ENCODE measurements around the gene VIL1. TPM values are rescaled to one million over a fixed set of nuclear protein-coding genes. Genes with fewer than 3 reads are reported as not detected.

VIL1 gene
- total RNA-seq, 6 donors from 2014 or later = 0.29 to 0.76 (median 0.40) TPM; not detected in 3

DNA sequence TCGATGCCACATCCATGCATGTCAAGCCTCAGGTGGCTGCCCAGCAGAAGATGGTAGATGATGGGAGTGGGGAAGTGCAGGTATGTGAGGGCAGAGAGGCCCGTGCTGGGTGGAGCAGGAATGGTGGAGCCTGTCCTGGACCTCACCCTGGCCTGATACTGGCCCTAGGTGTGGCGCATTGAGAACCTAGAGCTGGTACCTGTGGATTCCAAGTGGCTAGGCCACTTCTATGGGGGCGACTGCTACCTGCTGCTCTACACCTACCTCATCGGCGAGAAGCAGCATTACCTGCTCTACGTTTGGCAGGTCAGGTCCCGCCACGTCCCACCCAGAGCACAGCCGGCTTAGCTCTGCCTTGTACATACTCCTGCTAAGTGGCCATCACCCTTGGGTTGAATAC lies 13.0 kb downstream of the VIL1 start:
- 88 to 90% methylated on average over 8 to 10 of the region's 10 CpGs for WGBS, 2 donors
- Histone ChIP-seq H3K4me3 (no peak overlapping the region), H3K9me3 (no peaks in the 10 kb centered on the region), H3K27me3 (no peaks in the 10 kb centered on the region), H3K36me3 (no peaks in the 10 kb centered on the region), H3K27ac (no peak overlapping the region), H3K4me1 (no peaks in the 10 kb centered on the region)
- DNase-seq (no peak), ATAC-seq (ENCODE audit: low FRiP score in 2 of 2) (no peak)
- no peak for TF ChIP-seq EP300 (IDR thresholded peaks at IDR 0.05)

DNA sequence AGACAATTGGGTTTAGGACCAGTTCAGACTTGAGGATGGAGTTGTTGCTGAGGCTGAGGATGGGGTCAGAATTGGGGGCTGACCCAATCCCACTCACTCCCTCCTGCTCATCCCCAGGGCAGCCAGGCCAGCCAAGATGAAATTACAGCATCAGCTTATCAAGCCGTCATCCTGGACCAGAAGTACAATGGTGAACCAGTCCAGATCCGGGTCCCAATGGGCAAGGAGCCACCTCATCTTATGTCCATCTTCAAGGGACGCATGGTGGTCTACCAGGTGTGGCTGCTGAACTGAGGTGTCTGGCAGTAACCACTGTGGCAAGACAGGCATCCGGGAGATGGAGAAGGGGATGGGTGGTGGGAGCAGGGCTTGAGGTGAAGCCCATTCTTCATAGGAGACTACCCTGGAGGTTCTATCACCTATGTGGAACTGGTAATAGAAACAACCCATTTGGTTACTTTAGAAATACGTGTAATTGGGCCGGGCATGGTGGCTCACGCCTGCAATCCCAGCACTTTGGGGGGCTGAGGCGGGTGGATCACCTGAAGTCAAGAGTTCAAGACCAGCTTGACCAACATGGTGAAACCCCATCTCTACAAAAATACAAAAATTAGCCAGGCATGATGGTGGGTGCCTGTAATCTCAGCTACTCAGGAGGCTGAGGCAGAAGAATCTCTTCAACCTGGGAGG lies 13.9 kb downstream of the VIL1 start:
- H3K4me3 ChIP-seq = no peak overlapping the region
- H3K27ac ChIP-seq = no peak overlapping the region
- no peak for TF ChIP-seq POLR2AphosphoS5 (IDR thresholded peaks at IDR 0.05)
- TF ChIP-seq, protein P1, sequence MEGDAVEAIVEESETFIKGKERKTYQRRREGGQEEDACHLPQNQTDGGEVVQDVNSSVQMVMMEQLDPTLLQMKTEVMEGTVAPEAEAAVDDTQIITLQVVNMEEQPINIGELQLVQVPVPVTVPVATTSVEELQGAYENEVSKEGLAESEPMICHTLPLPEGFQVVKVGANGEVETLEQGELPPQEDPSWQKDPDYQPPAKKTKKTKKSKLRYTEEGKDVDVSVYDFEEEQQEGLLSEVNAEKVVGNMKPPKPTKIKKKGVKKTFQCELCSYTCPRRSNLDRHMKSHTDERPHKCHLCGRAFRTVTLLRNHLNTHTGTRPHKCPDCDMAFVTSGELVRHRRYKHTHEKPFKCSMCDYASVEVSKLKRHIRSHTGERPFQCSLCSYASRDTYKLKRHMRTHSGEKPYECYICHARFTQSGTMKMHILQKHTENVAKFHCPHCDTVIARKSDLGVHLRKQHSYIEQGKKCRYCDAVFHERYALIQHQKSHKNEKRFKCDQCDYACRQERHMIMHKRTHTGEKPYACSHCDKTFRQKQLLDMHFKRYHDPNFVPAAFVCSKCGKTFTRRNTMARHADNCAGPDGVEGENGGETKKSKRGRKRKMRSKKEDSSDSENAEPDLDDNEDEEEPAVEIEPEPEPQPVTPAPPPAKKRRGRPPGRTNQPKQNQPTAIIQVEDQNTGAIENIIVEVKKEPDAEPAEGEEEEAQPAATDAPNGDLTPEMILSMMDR (IDR thresholded peaks at IDR 0.05) = no peak
- no peak for TF ChIP-seq POLR2A (IDR thresholded peaks at IDR 0.05)
- no peak for TF ChIP-seq EP300 (IDR thresholded peaks at IDR 0.05)
- no peak for DNase-seq
- no peak for ATAC-seq (ENCODE audit: low FRiP score in 2 of 2)
- H3K9me3 ChIP-seq = no peaks in the 10 kb centered on the region
- 94 to 99% methylated on average over 8 of the region's 8 CpGs for WGBS, 2 donors
- H3K4me1 ChIP-seq = no peaks in the 10 kb centered on the region
- no peaks in the 10 kb centered on the region for H3K36me3 ChIP-seq
- H3K27me3 ChIP-seq = no peaks in the 10 kb centered on the region

DNA sequence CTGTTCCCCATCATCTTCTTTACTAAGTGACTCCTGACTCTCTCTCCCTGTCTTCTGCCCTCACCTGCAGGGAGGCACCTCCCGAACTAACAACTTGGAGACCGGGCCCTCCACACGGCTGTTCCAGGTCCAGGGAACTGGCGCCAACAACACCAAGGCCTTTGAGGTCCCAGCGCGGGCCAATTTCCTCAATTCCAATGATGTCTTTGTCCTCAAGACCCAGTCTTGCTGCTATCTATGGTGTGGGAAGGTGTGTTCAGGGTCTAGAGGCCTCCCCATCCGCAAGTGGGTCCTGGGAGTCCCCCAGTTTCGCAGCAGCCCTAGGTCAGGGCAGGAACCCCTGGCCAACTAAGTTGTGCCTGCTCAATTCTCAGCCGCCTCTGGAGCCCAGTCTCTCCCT lies 15.5 kb downstream of the VIL1 start:
- 91 to 95% methylated on average over 9 of the region's 9 CpGs for WGBS, 2 donors
- ATAC-seq (ENCODE audit: low FRiP score in 2 of 2) (no peak), DNase-seq (no peak)
- no peaks in the 10 kb centered on the region for H3K36me3 ChIP-seq
- H3K9me3 ChIP-seq = no peaks in the 10 kb centered on the region
- TF ChIP-seq EP300 (IDR thresholded peaks at IDR 0.05) = no peak
- TF ChIP-seq POLR2A (IDR thresholded peaks at IDR 0.05) = no peak
- TF ChIP-seq, protein P1 (IDR thresholded peaks at IDR 0.05) = no peak
- no peak for TF ChIP-seq POLR2AphosphoS5 (IDR thresholded peaks at IDR 0.05)
- H3K27ac ChIP-seq = no peak overlapping the region
- no peaks in the 10 kb centered on the region for H3K27me3 ChIP-seq
- no peaks in the 10 kb centered on the region for H3K4me1 ChIP-seq
- no peak overlapping the region for H3K4me3 ChIP-seq

DNA sequence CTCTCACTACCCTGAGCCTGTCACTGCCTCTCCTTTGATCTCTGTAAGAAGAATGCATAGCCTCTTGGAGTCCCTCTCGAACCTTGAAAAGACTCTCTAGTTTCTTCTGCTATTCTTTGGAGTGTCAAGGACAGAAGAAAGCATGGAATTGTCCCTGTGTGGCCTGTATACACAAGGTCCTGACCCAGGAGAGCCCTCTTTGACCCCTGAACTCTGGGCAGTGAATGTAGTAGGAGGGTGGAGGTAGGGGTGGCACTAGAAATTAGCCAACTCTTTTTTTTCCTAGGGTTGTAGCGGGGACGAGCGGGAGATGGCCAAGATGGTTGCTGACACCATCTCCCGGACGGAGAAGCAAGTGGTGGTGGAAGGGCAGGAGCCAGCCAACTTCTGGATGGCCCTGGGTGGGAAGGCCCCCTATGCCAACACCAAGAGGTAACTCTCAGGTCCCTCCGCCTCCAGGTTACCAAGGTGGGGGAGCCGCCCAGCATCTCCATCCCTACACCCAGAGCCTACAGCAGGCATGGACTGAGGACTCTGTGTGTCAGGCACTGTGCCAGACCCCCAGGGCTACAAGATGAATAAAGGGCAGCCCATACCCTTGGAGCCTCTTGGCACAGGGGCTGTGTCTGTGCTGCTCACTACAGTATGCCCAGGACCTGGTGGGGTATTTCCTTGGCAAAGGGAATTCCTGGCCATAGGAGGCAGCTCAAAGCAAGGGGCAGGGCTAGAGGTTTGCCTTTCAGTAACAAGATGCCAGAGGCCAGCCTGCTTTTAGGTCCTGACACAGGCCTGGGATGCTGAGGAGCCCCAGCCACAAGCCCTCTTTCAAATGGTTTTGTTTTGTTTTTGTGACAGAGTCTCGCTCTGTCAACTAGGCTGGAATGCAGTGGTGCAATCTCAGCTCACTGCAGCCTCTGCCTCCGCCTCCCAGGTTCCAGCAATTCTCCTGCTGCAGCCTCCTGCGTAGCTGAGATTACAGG lies 16.4 kb downstream of the VIL1 start:
- no peaks in the 10 kb centered on the region for H3K36me3 ChIP-seq
- no peak for TF ChIP-seq POLR2AphosphoS5 (IDR thresholded peaks at IDR 0.05)
- TF ChIP-seq POLR2A (IDR thresholded peaks at IDR 0.05) = no peak
- TF ChIP-seq, protein P1 (IDR thresholded peaks at IDR 0.05) = no peak
- no peak for TF ChIP-seq EP300 (IDR thresholded peaks at IDR 0.05)
- H3K4me3 ChIP-seq = no peak overlapping the region
- no peak overlapping the region for H3K27ac ChIP-seq
- 90 to 91% methylated on average over 9 to 11 of the region's 11 CpGs for WGBS, 2 donors
- H3K4me1 ChIP-seq = no peaks in the 10 kb centered on the region
- H3K9me3 ChIP-seq = no peaks in the 10 kb centered on the region
- no peaks in the 10 kb centered on the region for H3K27me3 ChIP-seq
- ATAC-seq (ENCODE audit: low FRiP score in 2 of 2) (no peak), DNase-seq (no peak)

DNA sequence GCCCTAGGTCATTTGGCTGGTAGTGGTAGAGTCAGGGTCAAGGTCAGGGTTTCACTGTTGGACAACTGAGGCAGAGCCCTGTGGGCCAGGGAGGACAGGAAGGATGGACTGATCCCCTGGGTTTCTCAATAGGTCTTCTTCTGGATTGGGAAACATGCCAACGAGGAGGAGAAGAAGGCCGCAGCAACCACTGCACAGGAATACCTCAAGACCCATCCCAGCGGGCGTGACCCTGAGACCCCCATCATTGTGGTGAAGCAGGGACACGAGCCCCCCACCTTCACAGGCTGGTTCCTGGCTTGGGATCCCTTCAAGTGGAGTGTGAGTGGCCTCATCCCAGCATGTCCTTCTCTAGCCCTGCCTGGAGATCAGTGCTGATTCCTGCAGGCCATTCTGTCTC lies 18.1 kb downstream of the VIL1 start:
- 80 to 90% methylated on average over 1 to 5 of the region's 5 CpGs for WGBS, 2 donors
- DNase-seq = no peak
- H3K4me1 ChIP-seq = no peaks in the 10 kb centered on the region

More for the DNA sequence above, 18.1 kb downstream of the VIL1 start:
- ATAC-seq (ENCODE audit: low FRiP score in 2 of 2) = no peak
- Histone ChIP-seq H3K36me3 (no peaks in the 10 kb centered on the region), H3K27me3 (no peaks in the 10 kb centered on the region), H3K9me3 (no peaks in the 10 kb centered on the region), H3K27ac (no peak overlapping the region), H3K4me3 (no peak overlapping the region)
- TF ChIP-seq POLR2A (IDR thresholded peaks at IDR 0.05) (no peak), POLR2AphosphoS5 (IDR thresholded peaks at IDR 0.05) (no peak), EP300 (IDR thresholded peaks at IDR 0.05) (no peak)
- TF ChIP-seq, protein P1 (IDR thresholded peaks at IDR 0.05) = no peak
